HEK293 (cell line): ENCODE measurements around the gene HDAC10.

Experiments
- CTCF ChIA-PET: fragments of 350-600 bp; formaldehyde crosslinking; extraction: SDS; loops from one replicate; lab custom pipeline; 2021; ENCODE audit warnings: antibody characterized with exemption; lab: Yijun Ruan, JAX
- POLR2A ChIA-PET: fragments of 300-600 bp; formaldehyde crosslinking; extraction: SDS; loops from one replicate; lab custom pipeline; 2020; ENCODE audit warnings: antibody characterized with exemption, inconsistent platforms; lab: Yijun Ruan, JAX
- H3K27ac ChIP-seq: fragments of 200-500 bp; sonication (Bioruptor generic); 2 replicates; pipeline ENCODE4 v1.5.1; 2014; ENCODE audit warnings: low read depth, low read length, control low read depth, inconsistent platforms; ENCODE audit errors: extremely low read depth
- H3K36me3 ChIP-seq, 2 experiments: fragments of 200-500 bp in 1 of 2; sonication (Bioruptor generic) in 1 of 2; 1 replicate in 1 of 2; 2 replicates in 1 of 2; pipeline ENCODE4 v1.5.1; 2014 to 2017; ENCODE audit warnings: inconsistent platforms in 2 of 2, low read length in 2 of 2; ENCODE audit not compliant: control insufficient read depth in 2 of 2, insufficient read depth in 1 of 2
- H3K4me1 ChIP-seq: fragments of 200-500 bp; sonication (Bioruptor generic); 2 replicates; pipeline ENCODE4 v1.5.1; 2014; ENCODE audit warnings: mild to moderate bottlenecking, low read length, inconsistent platforms; ENCODE audit not compliant: control insufficient read depth, insufficient read depth
- H3K4me3 ChIP-seq: 2 replicates; pipeline ENCODE4 v1.5.1; 2011; ENCODE audit warnings: low read depth, mild to moderate bottlenecking, control low read depth, low read length, moderate library complexity
- H3K9me3 ChIP-seq: fragments of 200-500 bp; sonication (Bioruptor generic); 2 replicates; pipeline ENCODE4 v1.5.1; 2014; ENCODE audit warnings: low read depth, low read length, inconsistent platforms; ENCODE audit not compliant: control insufficient read depth, insufficient read depth
- EGR2 ChIP-seq: fragments of 450-650 bp; formaldehyde crosslinking; IDR thresholded peaks from 2 replicates; pipeline ENCODE4 v1.5.1; 2016; ENCODE audit warnings: low read depth, missing biosample characterization, missing genetic modification characterization
- GLIS2 ChIP-seq: fragments of 450-650 bp; formaldehyde crosslinking; IDR thresholded peaks from 2 replicates; pipeline ENCODE4 v1.5.1; 2016; ENCODE audit warnings: missing biosample characterization, missing genetic modification characterization
- MEIS1 ChIP-seq: sonication (generic); formaldehyde crosslinking; IDR thresholded peaks from 2 replicates; pipeline ENCODE4 v1.8.1; 2022; ENCODE audit warnings: missing genetic modification reagents, mild to moderate bottlenecking, borderline replicate concordance
- RBAK ChIP-seq: fragments of 450-650 bp; formaldehyde crosslinking; IDR thresholded peaks from 2 replicates; pipeline ENCODE4 v1.5.1; 2016; ENCODE audit warnings: missing biosample characterization, missing genetic modification characterization
- ZFHX2 ChIP-seq: fragments of 450-650 bp; formaldehyde crosslinking; conservative IDR thresholded peaks from 2 replicates; pipeline ENCODE4 v1.5.1; 2016; ENCODE audit warnings: missing biosample characterization, missing genetic modification characterization
- ZFP69B ChIP-seq: fragments of 450-650 bp; formaldehyde crosslinking; IDR thresholded peaks from 2 replicates; pipeline ENCODE4 v1.5.1; 2016; ENCODE audit warnings: missing biosample characterization, missing genetic modification characterization
- ZNF16 ChIP-seq: fragments of 450-650 bp; formaldehyde crosslinking; IDR thresholded peaks from 2 replicates; pipeline ENCODE4 v1.5.1; 2016; ENCODE audit warnings: low read depth, missing biosample characterization, missing genetic modification characterization
- ZNF2 ChIP-seq: fragments of 450-650 bp; formaldehyde crosslinking; IDR thresholded peaks from 2 replicates; pipeline ENCODE4 v1.5.1; 2016; ENCODE audit warnings: missing biosample characterization, missing genetic modification characterization
- ZNF350 ChIP-seq: fragments of 450-650 bp; formaldehyde crosslinking; IDR thresholded peaks from 2 replicates; pipeline ENCODE4 v1.5.0; 2017; ENCODE audit warnings: missing biosample characterization, mild to moderate bottlenecking, missing genetic modification characterization
- ZNF423 ChIP-seq: fragments of 450-650 bp; formaldehyde crosslinking; IDR thresholded peaks from 2 replicates; pipeline ENCODE4 v1.5.1; 2016; ENCODE audit warnings: missing biosample characterization, missing genetic modification characterization
- ZNF514 ChIP-seq: fragments of 450-650 bp; formaldehyde crosslinking; IDR thresholded peaks from 2 replicates; pipeline ENCODE4 v1.5.1; 2016; ENCODE audit warnings: missing biosample characterization, missing genetic modification characterization
- ZNF660 ChIP-seq: fragments of 450-650 bp; IDR thresholded peaks from 2 replicates; pipeline ENCODE4 v1.5.1; 2018; ENCODE audit warnings: missing biosample characterization, mild to moderate bottlenecking, missing genetic modification characterization
- ZNF677 ChIP-seq: fragments of 450-650 bp; IDR thresholded peaks from 2 replicates; pipeline ENCODE4 v1.5.0; 2018; ENCODE audit warnings: missing biosample characterization, mild to moderate bottlenecking, missing genetic modification characterization, moderate library complexity
- TF ChIP-seq, protein P1 (sequence below): fragments of 450-650 bp; formaldehyde crosslinking; IDR thresholded peaks from 2 replicates; pipeline ENCODE4 v1.5.1; 2016; ENCODE audit warnings: missing biosample characterization, missing genetic modification characterization, low read depth
- TF ChIP-seq, protein P2 (sequence below): sonication (generic); formaldehyde crosslinking; IDR thresholded peaks from 2 replicates; pipeline ENCODE4 v1.8.1; 2022; ENCODE audit warnings: mild to moderate bottlenecking, moderate library complexity, missing genetic modification reagents
- TF ChIP-seq, protein P3 (sequence below): fragments of 450-650 bp; formaldehyde crosslinking; IDR thresholded peaks from 2 replicates; pipeline ENCODE4 v1.5.1; 2016; ENCODE audit warnings: missing biosample characterization, missing genetic modification characterization

HDAC10 gene

GRCh38 chr22:50221410-50222300 lies 29.4 kb downstream of the HDAC10 start:
- H3K27ac ChIP-seq, result no peak overlapping the region
- H3K4me3 ChIP-seq, result no peak overlapping the region
- POLR2A ChIA-PET, result no interaction called here
- H3K36me3 ChIP-seq, result peaks cover 17 to 96% of the 10 kb centered on the region in 2 experiments
- TF ChIP-seq GLIS2 (tag by site-specific recombination), result 0 out of 2 replicates have a peak, but pooled peaks have one; percentile 16
- no peak for TF ChIP-seq ZNF350
- TF ChIP-seq RBAK (tag by site-specific recombination), result no peak
- TF ChIP-seq ZNF2 (tag by site-specific recombination), result no peak
- no peaks in the 10 kb centered on the region for H3K9me3 ChIP-seq
- CTCF ChIA-PET, result interaction anchor here (0.5 to 1.4 kb wide), 5 partner anchors 12 to 456 kb away, joined by 3 to 5 read pairs (median 3); no protein-coding TSS in a partner anchor
- H3K4me1 ChIP-seq, result peaks cover 2% of the 10 kb centered on the region; the same call in 1 of the 2 replicates

- Histone ChIP-seq H3K27ac (no peak overlapping the region), H3K4me1 (peaks cover 2% of the 10 kb centered on the region; the same call in 1 of the 2 replicates), H3K9me3 (no peaks in the 10 kb centered on the region), H3K36me3 (peaks cover 17 to 98% of the 10 kb centered on the region in 2 experiments), H3K4me3 (no peak overlapping the region)
- TF ChIP-seq ZFHX2 (tag by site-specific recombination) (peak; percentile 74), EGR2 (tag by site-specific recombination) (peak; percentile 80), ZNF423 (tag by site-specific recombination) (no peak), ZNF660 (no peak)
- CTCF ChIA-PET, result interaction anchor here (0.6 kb wide), 1 partner anchor 18 kb away, joined by 4 read pairs; no protein-coding TSS in a partner anchor
- POLR2A ChIA-PET, result no interaction called here
These were observed 30.3 kb downstream of the HDAC10 start for GRCh38 chr22:50220603-50221409.

- Histone ChIP-seq H3K4me3 (no peak overlapping the region), H3K27ac (no peak overlapping the region), H3K9me3 (no peaks in the 10 kb centered on the region), H3K36me3 (peaks cover 18 to 98% of the 10 kb centered on the region in 2 experiments), H3K4me1 (peaks cover 2% of the 10 kb centered on the region; the same call in 1 of the 2 replicates)
- ChIA-PET POLR2A (interaction anchor here (2.1 kb wide), 1 partner anchor 31 kb away, joined by 5 read pairs; the partner anchor contains the start of gene HDAC10), CTCF (no interaction called here)
- TF ChIP-seq, protein P1, sequence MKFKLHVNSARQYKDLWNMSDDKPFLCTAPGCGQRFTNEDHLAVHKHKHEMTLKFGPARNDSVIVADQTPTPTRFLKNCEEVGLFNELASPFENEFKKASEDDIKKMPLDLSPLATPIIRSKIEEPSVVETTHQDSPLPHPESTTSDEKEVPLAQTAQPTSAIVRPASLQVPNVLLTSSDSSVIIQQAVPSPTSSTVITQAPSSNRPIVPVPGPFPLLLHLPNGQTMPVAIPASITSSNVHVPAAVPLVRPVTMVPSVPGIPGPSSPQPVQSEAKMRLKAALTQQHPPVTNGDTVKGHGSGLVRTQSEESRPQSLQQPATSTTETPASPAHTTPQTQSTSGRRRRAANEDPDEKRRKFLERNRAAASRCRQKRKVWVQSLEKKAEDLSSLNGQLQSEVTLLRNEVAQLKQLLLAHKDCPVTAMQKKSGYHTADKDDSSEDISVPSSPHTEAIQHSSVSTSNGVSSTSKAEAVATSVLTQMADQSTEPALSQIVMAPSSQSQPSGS (tag by site-specific recombination), result no peak
- peak; percentile 84 for TF ChIP-seq ZFP69B
- TF ChIP-seq, protein P2, sequence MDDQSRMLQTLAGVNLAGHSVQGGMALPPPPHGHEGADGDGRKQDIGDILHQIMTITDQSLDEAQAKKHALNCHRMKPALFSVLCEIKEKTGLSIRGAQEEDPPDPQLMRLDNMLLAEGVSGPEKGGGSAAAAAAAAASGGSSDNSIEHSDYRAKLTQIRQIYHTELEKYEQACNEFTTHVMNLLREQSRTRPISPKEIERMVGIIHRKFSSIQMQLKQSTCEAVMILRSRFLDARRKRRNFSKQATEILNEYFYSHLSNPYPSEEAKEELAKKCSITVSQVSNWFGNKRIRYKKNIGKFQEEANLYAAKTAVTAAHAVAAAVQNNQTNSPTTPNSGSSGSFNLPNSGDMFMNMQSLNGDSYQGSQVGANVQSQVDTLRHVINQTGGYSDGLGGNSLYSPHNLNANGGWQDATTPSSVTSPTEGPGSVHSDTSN (CRISPR knock-in tag), result 0 out of 2 replicates have a peak, but pooled peaks have one; percentile 52
- TF ChIP-seq, protein P3, sequence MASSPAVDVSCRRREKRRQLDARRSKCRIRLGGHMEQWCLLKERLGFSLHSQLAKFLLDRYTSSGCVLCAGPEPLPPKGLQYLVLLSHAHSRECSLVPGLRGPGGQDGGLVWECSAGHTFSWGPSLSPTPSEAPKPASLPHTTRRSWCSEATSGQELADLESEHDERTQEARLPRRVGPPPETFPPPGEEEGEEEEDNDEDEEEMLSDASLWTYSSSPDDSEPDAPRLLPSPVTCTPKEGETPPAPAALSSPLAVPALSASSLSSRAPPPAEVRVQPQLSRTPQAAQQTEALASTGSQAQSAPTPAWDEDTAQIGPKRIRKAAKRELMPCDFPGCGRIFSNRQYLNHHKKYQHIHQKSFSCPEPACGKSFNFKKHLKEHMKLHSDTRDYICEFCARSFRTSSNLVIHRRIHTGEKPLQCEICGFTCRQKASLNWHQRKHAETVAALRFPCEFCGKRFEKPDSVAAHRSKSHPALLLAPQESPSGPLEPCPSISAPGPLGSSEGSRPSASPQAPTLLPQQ (tag by site-specific recombination), result peak; percentile 84
- TF ChIP-seq MEIS1, result no peak
- no peak for TF ChIP-seq ZNF16 (tag by site-specific recombination)
- no peak for TF ChIP-seq ZNF677 (tag by site-specific recombination)
- no peak for TF ChIP-seq ZNF514 (tag by site-specific recombination)
These were observed 31.1 kb downstream of the HDAC10 start for GRCh38 chr22:50219800-50220602.
